B cell (primary cell): Measurements from ENCODE around the gene FAM53B.

ENCODE experiments used
- EZH2 ChIP-seq: IDR thresholded peaks from 2 replicates; pipeline ENCODE4 v1.6.1; 2012; ENCODE audit warnings: borderline replicate concordance, low read depth, mild to moderate bottlenecking, moderate library complexity, low read length; ENCODE audit not compliant: insufficient read depth, poor library complexity, severe bottlenecking
- TF ChIP-seq, protein P1 (sequence below): fragments of 200-600 bp; IDR thresholded peaks from one replicate; pipeline ENCODE4 v1.8.0; 2022; ENCODE audit warnings: antibody characterized with exemption, mild to moderate bottlenecking

DNA sequence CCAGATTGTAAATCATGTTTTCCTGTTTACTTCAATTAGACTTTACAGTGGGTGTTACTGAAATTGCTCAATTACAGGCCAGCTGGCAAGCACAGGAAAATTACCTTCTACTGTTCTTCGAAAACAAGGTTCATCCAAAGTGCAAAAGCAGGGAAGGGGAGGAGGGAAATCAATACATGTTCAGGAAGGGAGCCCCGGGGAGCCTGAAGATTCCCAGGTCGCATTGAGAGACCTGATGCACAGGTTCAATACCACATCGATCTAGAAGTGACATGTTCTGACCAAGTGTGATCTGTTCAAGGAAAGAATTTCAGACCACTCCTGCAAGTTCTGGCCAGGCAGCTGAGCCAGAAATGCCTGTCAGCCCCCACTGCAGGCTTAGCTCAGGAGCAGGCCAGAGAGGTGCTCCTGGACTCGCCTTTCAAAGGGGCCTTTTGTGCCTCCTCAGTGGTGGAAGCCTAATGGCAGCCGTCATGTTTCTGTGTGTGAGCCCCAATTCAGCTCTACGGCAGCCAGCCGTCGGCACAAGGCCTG, 35.9 kb downstream of the FAM53B start:
- no peak for TF ChIP-seq EZH2
- TF ChIP-seq, protein P1, sequence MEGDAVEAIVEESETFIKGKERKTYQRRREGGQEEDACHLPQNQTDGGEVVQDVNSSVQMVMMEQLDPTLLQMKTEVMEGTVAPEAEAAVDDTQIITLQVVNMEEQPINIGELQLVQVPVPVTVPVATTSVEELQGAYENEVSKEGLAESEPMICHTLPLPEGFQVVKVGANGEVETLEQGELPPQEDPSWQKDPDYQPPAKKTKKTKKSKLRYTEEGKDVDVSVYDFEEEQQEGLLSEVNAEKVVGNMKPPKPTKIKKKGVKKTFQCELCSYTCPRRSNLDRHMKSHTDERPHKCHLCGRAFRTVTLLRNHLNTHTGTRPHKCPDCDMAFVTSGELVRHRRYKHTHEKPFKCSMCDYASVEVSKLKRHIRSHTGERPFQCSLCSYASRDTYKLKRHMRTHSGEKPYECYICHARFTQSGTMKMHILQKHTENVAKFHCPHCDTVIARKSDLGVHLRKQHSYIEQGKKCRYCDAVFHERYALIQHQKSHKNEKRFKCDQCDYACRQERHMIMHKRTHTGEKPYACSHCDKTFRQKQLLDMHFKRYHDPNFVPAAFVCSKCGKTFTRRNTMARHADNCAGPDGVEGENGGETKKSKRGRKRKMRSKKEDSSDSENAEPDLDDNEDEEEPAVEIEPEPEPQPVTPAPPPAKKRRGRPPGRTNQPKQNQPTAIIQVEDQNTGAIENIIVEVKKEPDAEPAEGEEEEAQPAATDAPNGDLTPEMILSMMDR: no peak
